Transverse colon (tissue), 4 donors: Measurements from ENCODE around the gene KLHL11.

Experiments
- CTCF ChIP-seq, 5 experiments: fragments of 200-600 bp in 3 of 5; fragments of 450-650 bp in 2 of 5; sonication (generic) in 3 of 5; IDR thresholded peaks; 1 replicate in 2 of 5; 2 replicates in 3 of 5; pipeline ENCODE4 v1.5.1; 2016 to 2017; ENCODE audit warnings: antibody characterized with exemption in 5 of 5, inconsistent platforms in 3 of 5, mild to moderate bottlenecking in 2 of 5, moderate library complexity in 1 of 5
- POLR2A ChIP-seq: fragments of 450-650 bp; IDR thresholded peaks from one replicate; pipeline ENCODE4 v1.6.1; 2016; ENCODE audit warnings: antibody characterized with exemption, mild to moderate bottlenecking, moderate library complexity
- POLR2AphosphoS5 ChIP-seq, 3 donors: sonication (generic); formaldehyde crosslinking; IDR thresholded peaks; one replicate each; pipeline ENCODE4 v1.6.1; 2016; ENCODE audit warnings: antibody characterized with exemption in 3 of 3

- TF ChIP-seq POLR2A (no peak), POLR2AphosphoS5 (IDR thresholded peaks at IDR 0.05) (no peak), CTCF (IDR thresholded peaks at IDR 0.05) (no peak)
Measured at GRCh38 chr17:41816637-41817320, 48.4 kb downstream of the KLHL11 start.
